ENCODE measurements around the gene GRAMD1A.

GRCh38 chr19:35073516-35073915 is 73.4 kb downstream of the GRAMD1A start:
- TF ChIP-seq CTCF (conservative IDR thresholded peaks at IDR 0.05; ENCODE audit: low read length) (no peak), EZH2phosphoT487 (IDR thresholded peaks at IDR 0.05; ENCODE audit: borderline replicate concordance) (no peak)
